ENCODE results near the gene MVD.

- TF ChIP-seq EZH2 (IDR thresholded peaks at IDR 0.05; ENCODE audit: borderline replicate concordance, low read length) = no peak
- TF ChIP-seq CTCF (conservative IDR thresholded peaks at IDR 0.05 in 1 of 2, IDR thresholded peaks at IDR 0.05 in 1 of 2; ENCODE audit: extremely low read depth in 1 of 2, insufficient read depth in 1 of 2, low read depth in 1 of 2, low read length in 2 of 2) = no peak
Measured at GRCh38 chr16:88643644-88643932, 19.3 kb downstream of the MVD start.
